ENCODE data around the gene RAB3GAP2. TPM values are rescaled to one million over a fixed set of nuclear protein-coding genes. Genes with fewer than 3 reads are reported as not detected.
"Not testable (repeated sequence)": the region's sequence is repeated elsewhere in the genome, so short reads cannot be mapped to it uniquely, and the experiment has no call there.

The RAB3GAP2 gene
- total and polyA plus RNA-seq, 10 of the 15 experiments (the other 5 are each of a cell fraction or from before 2014, with no cell fraction given), result 11.9 to 51.1 (median 24.4) TPM

DNA sequence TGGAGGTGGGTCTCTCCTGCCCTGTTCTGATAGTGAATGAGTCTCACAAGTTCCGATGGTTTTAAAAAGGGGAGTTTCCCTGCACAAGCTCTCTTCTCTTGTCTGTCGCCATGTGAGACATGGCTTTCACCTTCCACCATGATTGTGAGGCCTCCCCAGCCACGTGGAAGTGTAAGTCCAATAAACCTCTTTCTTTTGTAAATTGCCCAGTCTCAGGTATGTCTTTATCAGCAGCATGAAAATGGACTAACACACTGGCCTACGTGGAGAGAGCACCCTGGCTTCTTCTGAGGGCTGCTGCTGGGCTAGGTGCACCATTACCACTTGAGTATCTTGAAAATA, 51.6 kb downstream of the RAB3GAP2 start:
- BruUV-seq (replicated peaks); FAIRE-seq; H3K27me3 ChIP-seq (replicated peaks in 1 of 2; ENCODE audit: control insufficient read depth in 2 of 2, insufficient read depth in 2 of 2, low read length in 1 of 2); H4K20me1 ChIP-seq (ENCODE audit: control insufficient read depth, insufficient read depth); DNase-seq (ENCODE audit: low read depth, low spot score); H3K36me3 ChIP-seq (ENCODE audit: control insufficient read depth in 2 of 2, insufficient read depth in 2 of 2, low read length in 1 of 2); in situ Hi-C loops (cut with MboI); H3K9me3 ChIP-seq (replicated peaks; ENCODE audit: control insufficient read depth, insufficient read depth, low read length): not testable (repeated sequence)
- peak overlapping the region; percentile 59; the same call in 1 of the 2 replicates for H2AFZ ChIP-seq (ENCODE audit: control insufficient read depth, low read depth, low read length)
- peak overlapping the region; percentile 66 for H3K4me3 ChIP-seq
- intact Hi-C loops (cut with micrococcal nuclease; ENCODE audit: unreplicated experiment), result loop anchor here (1.0 kb wide), 1 partner anchor 52 kb away; the partner anchor contains the start of gene RAB3GAP2
- H3K4me2 ChIP-seq (ENCODE audit: control insufficient read depth, insufficient read depth), result peak overlapping the region; percentile 83
- peak overlapping the region; percentile 96 for H3K27ac ChIP-seq (ENCODE audit: control insufficient read depth, insufficient read depth)
- 0 out of 2 replicates have a peak, but pooled peaks have one; percentile 11 for TF ChIP-seq PML (IDR thresholded peaks at IDR 0.05; ENCODE audit: low read length)
- peak; percentile 63 for TF ChIP-seq RAD51 (IDR thresholded peaks at IDR 0.05)
- TF ChIP-seq, protein P1, sequence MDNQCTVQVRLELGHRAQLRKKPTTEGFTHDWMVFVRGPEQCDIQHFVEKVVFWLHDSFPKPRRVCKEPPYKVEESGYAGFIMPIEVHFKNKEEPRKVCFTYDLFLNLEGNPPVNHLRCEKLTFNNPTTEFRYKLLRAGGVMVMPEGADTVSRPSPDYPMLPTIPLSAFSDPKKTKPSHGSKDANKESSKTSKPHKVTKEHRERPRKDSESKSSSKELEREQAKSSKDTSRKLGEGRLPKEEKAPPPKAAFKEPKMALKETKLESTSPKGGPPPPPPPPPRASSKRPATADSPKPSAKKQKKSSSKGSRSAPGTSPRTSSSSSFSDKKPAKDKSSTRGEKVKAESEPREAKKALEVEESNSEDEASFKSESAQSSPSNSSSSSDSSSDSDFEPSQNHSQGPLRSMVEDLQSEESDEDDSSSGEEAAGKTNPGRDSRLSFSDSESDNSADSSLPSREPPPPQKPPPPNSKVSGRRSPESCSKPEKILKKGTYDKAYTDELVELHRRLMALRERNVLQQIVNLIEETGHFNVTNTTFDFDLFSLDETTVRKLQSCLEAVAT (IDR thresholded peaks at IDR 0.05), result 0 out of 2 replicates have a peak, but pooled peaks have one; percentile 31
- TF ChIP-seq, protein P2, sequence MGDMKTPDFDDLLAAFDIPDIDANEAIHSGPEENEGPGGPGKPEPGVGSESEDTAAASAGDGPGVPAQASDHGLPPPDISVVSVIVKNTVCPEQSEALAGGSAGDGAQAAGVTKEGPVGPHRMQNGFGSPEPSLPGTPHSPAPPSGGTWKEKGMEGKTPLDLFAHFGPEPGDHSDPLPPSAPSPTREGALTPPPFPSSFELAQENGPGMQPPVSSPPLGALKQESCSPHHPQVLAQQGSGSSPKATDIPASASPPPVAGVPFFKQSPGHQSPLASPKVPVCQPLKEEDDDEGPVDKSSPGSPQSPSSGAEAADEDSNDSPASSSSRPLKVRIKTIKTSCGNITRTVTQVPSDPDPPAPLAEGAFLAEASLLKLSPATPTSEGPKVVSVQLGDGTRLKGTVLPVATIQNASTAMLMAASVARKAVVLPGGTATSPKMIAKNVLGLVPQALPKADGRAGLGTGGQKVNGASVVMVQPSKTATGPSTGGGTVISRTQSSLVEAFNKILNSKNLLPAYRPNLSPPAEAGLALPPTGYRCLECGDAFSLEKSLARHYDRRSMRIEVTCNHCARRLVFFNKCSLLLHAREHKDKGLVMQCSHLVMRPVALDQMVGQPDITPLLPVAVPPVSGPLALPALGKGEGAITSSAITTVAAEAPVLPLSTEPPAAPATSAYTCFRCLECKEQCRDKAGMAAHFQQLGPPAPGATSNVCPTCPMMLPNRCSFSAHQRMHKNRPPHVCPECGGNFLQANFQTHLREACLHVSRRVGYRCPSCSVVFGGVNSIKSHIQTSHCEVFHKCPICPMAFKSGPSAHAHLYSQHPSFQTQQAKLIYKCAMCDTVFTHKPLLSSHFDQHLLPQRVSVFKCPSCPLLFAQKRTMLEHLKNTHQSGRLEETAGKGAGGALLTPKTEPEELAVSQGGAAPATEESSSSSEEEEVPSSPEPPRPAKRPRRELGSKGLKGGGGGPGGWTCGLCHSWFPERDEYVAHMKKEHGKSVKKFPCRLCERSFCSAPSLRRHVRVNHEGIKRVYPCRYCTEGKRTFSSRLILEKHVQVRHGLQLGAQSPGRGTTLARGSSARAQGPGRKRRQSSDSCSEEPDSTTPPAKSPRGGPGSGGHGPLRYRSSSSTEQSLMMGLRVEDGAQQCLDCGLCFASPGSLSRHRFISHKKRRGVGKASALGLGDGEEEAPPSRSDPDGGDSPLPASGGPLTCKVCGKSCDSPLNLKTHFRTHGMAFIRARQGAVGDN (IDR thresholded peaks at IDR 0.05), result peak; percentile 91
- TF ChIP-seq SIN3A (IDR thresholded peaks at IDR 0.05; ENCODE audit: low read depth, low read length), result 0 out of 2 replicates have a peak, but pooled peaks have one; percentile 36
- peak; percentile 67 for TF ChIP-seq MXI1 (IDR thresholded peaks at IDR 0.05; ENCODE audit: low read depth, low read length)
- TF ChIP-seq YY1 (IDR thresholded peaks at IDR 0.05; ENCODE audit: low read depth, low read length), result peak; percentile 78
- TF ChIP-seq, protein P3, sequence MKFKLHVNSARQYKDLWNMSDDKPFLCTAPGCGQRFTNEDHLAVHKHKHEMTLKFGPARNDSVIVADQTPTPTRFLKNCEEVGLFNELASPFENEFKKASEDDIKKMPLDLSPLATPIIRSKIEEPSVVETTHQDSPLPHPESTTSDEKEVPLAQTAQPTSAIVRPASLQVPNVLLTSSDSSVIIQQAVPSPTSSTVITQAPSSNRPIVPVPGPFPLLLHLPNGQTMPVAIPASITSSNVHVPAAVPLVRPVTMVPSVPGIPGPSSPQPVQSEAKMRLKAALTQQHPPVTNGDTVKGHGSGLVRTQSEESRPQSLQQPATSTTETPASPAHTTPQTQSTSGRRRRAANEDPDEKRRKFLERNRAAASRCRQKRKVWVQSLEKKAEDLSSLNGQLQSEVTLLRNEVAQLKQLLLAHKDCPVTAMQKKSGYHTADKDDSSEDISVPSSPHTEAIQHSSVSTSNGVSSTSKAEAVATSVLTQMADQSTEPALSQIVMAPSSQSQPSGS (IDR thresholded peaks at IDR 0.05; ENCODE audit: low read length), result 0 out of 2 replicates have a peak, but pooled peaks have one; percentile 9
- 0 out of 2 replicates have a peak, but pooled peaks have one; percentile 44 for TF ChIP-seq BACH1 (IDR thresholded peaks at IDR 0.05; ENCODE audit: borderline replicate concordance)
- TF ChIP-seq BHLHE40 (IDR thresholded peaks at IDR 0.05; ENCODE audit: borderline replicate concordance in 1 of 2, low read depth in 2 of 2, low read length in 1 of 2), result peak in 1 of 2 experiments; percentile 42; a peak in 1 of 4 replicates
- peak; percentile 48; the same call in 1 of the 2 replicates for TF ChIP-seq TAF1 (IDR thresholded peaks at IDR 0.05; ENCODE audit: borderline replicate concordance, low read depth, low read length)
- ATAC-seq, result peak; percentile 43
- 1% methylated on average over 4 of the region's 4 CpGs for WGBS (ENCODE audit: insufficient coverage, insufficient replicate concordance, low lambda C conversion rate, missing lambda C conversion rate)
- ChIA-PET RAD21 (ENCODE audit: unreplicated experiment) (interaction anchor here (0.6 to 18.1 kb wide), 16 partner anchors 9 to 556 kb away, joined by 3 to 189 read pairs (median 12); partner anchors contain the start of genes BPNT1 and RAB3GAP2), SMC1A (ENCODE audit: uncharacterized antibody, unreplicated experiment) (interaction anchor here (0.6 to 11.8 kb wide), 17 partner anchors 8 to 552 kb away, joined by 3 to 250 read pairs (median 5); partner anchors contain the start of gene RAB3GAP2), POLR2A (interaction anchor here (0.9 to 4.6 kb wide), 6 partner anchors 9 to 131 kb away, joined by 5 to 55 read pairs (median 11); partner anchors contain the start of genes BPNT1 and RAB3GAP2), CTCF (interaction anchor here (1.0 to 11.4 kb wide), 15 partner anchors 9 to 556 kb away, joined by 3 to 101 read pairs (median 22); partner anchors contain the start of gene RAB3GAP2)
- peaks cover 80% of the 10 kb centered on the region for H3K79me2 ChIP-seq (ENCODE audit: control insufficient read depth, insufficient read depth, low read length)
- peaks cover 17% of the 10 kb centered on the region for H3K4me1 ChIP-seq (ENCODE audit: control insufficient read depth, insufficient read depth, low read length)
- H3K9ac ChIP-seq (ENCODE audit: control insufficient read depth, insufficient read depth, low read length), result peak overlapping the region; percentile 71
